GM12878 (cell line): ENCODE data around the gene PHACTR1. TPM values are rescaled to one million over a fixed set of nuclear protein-coding genes. Genes with fewer than 3 reads are reported as not detected.

Experiments
- BHLHE40 ChIP-seq, 2 experiments: fragments of 450-650 bp in 1 of 2; IDR thresholded peaks; 2 replicates each; pipeline ENCODE4 v1.6.1; 2011 to 2017; ENCODE audit warnings: low read depth in 2 of 2, borderline replicate concordance in 1 of 2, improper control_type of control experiment in 1 of 2, low read length in 1 of 2, mild to moderate bottlenecking in 1 of 2
- BMI1 ChIP-seq: fragments of 450-650 bp; IDR thresholded peaks from 2 replicates; pipeline ENCODE4 v1.6.1; 2016; ENCODE audit warnings: mild to moderate bottlenecking, moderate library complexity, borderline replicate concordance
- E4F1 ChIP-seq: fragments of 450-650 bp; IDR thresholded peaks from 2 replicates; pipeline ENCODE4 v1.6.1; 2018; ENCODE audit warnings: borderline replicate concordance, mild to moderate bottlenecking; ENCODE audit not compliant: partially characterized antibody
- HDGF ChIP-seq: fragments of 450-650 bp; IDR thresholded peaks from 2 replicates; pipeline ENCODE4 v1.6.1; 2016; ENCODE audit warnings: antibody characterized with exemption
- IRF4 ChIP-seq: IDR thresholded peaks from 2 replicates; pipeline ENCODE4 v1.6.1; 2011; ENCODE audit warnings: low read depth, low read length
- NFYB ChIP-seq: IDR thresholded peaks from 2 replicates; pipeline ENCODE4 v1.6.1; 2011; ENCODE audit warnings: low read depth, mild to moderate bottlenecking, low read length, improper control_type of control experiment, moderate library complexity; ENCODE audit not compliant: insufficient read depth
- NR2C1 ChIP-seq: fragments of 450-650 bp; IDR thresholded peaks from 2 replicates; pipeline ENCODE4 v1.6.1; 2017; ENCODE audit warnings: antibody characterized with exemption, mild to moderate bottlenecking, moderate library complexity
- RCOR1 ChIP-seq: conservative IDR thresholded peaks from 2 replicates; pipeline ENCODE4 v1.6.1; 2012; ENCODE audit warnings: low read depth, low read length, improper control_type of control experiment
- SMC3 ChIP-seq: IDR thresholded peaks from 2 replicates; pipeline ENCODE4 v1.6.1; 2011; ENCODE audit warnings: low read length, improper control_type of control experiment, borderline replicate concordance
- SP1 ChIP-seq: IDR thresholded peaks from one replicate; pipeline ENCODE4 v1.6.1; 2011; ENCODE audit warnings: low read depth, low read length
- TCF7 ChIP-seq: IDR thresholded peaks from 2 replicates; pipeline ENCODE4 v1.6.1; 2014; ENCODE audit warnings: antibody characterized with exemption, borderline replicate concordance
- ZNF687 ChIP-seq: fragments of 450-650 bp; IDR thresholded peaks from 2 replicates; pipeline ENCODE4 v1.6.1; 2017; ENCODE audit warnings: mild to moderate bottlenecking, moderate library complexity
- ZSCAN29 ChIP-seq: fragments of 450-650 bp; IDR thresholded peaks from 2 replicates; pipeline ENCODE4 v1.6.1; 2017; ENCODE audit warnings: mild to moderate bottlenecking, moderate library complexity
- polyA plus RNA-seq, 11 experiments: library from polyadenylated mRNA; depleted of rRNA in 4 of 11; unstranded in 6 of 11; stranded (reverse) in 5 of 11; fragments of >200 nt; fragmentation: Nextera tagmentation in 4 of 11; fragmentation: Illumina TruSeq in 1 of 11; extraction: Ambion mirVana in 4 of 11; extraction: Trizol in 1 of 11; gene quantifications; 1 replicate in 1 of 11; 2 replicates in 10 of 11; pipeline versions ENCODE4 v1.2.1 to v1.2.3, GENCODE V29; 2011 to 2016; ENCODE audit warnings: inconsistent platforms in 2 of 11, missing spikeins in 2 of 11, low read depth in 1 of 11
- total RNA-seq, 4 experiments: library from RNA; depleted of rRNA in 3 of 4; stranded (reverse); fragments of >200 nt in 3 of 4; fragmentation: Illumina TruSeq in 1 of 4; extraction: Trizol in 1 of 4; gene quantifications; 2 replicates each; pipeline versions ENCODE4 v1.2.1 to v1.2.3, GENCODE V29; 2013 to 2021
- TF ChIP-seq, protein P1 (sequence below): IDR thresholded peaks from 2 replicates; pipeline ENCODE4 v1.6.1; 2011; ENCODE audit warnings: low read depth, mild to moderate bottlenecking, low read length, moderate library complexity, borderline replicate concordance; ENCODE audit errors: extremely low read depth
- TF ChIP-seq, protein P2 (sequence below): IDR thresholded peaks from 2 replicates; pipeline ENCODE4 v1.6.1; 2012; ENCODE audit warnings: low read depth, low read length, improper control_type of control experiment
- TF ChIP-seq, protein P3 (sequence below): fragments of 450-650 bp; IDR thresholded peaks from 2 replicates; pipeline ENCODE4 v1.6.1; 2017; ENCODE audit warnings: mild to moderate bottlenecking, moderate library complexity

The PHACTR1 gene
- total and polyA plus RNA-seq, 10 of the 15 experiments (the other 5 are each of a cell fraction or from before 2014, with no cell fraction given): 34.2 to 94.6 (median 62.3) TPM

- TF ChIP-seq, protein P1, sequence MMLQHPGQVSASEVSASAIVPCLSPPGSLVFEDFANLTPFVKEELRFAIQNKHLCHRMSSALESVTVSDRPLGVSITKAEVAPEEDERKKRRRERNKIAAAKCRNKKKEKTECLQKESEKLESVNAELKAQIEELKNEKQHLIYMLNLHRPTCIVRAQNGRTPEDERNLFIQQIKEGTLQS: 0 out of 2 replicates have a peak, but pooled peaks have one; percentile 20
- TF ChIP-seq NR2C1: no peak
- TF ChIP-seq TCF7: peak; percentile 86
- TF ChIP-seq NFYB: no peak
- TF ChIP-seq SMC3: no peak; the same call in 1 of the 2 replicates
- no peak for TF ChIP-seq E4F1
- TF ChIP-seq ZNF687: peak; percentile 65
- peak; percentile 52 to 68; a peak in 2 of 4 replicates for TF ChIP-seq BHLHE40 (IDR thresholded peaks at IDR 0.05; ENCODE audit: borderline replicate concordance in 1 of 2, low read depth in 2 of 2, low read length in 1 of 2)
- TF ChIP-seq SP1: no peak
- no peak for TF ChIP-seq ZSCAN29
- TF ChIP-seq, protein P2, sequence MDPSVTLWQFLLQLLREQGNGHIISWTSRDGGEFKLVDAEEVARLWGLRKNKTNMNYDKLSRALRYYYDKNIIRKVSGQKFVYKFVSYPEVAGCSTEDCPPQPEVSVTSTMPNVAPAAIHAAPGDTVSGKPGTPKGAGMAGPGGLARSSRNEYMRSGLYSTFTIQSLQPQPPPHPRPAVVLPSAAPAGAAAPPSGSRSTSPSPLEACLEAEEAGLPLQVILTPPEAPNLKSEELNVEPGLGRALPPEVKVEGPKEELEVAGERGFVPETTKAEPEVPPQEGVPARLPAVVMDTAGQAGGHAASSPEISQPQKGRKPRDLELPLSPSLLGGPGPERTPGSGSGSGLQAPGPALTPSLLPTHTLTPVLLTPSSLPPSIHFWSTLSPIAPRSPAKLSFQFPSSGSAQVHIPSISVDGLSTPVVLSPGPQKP: no peak
- TF ChIP-seq HDGF: peak; percentile 11; the same call in 1 of the 2 replicates
- TF ChIP-seq, protein P3, sequence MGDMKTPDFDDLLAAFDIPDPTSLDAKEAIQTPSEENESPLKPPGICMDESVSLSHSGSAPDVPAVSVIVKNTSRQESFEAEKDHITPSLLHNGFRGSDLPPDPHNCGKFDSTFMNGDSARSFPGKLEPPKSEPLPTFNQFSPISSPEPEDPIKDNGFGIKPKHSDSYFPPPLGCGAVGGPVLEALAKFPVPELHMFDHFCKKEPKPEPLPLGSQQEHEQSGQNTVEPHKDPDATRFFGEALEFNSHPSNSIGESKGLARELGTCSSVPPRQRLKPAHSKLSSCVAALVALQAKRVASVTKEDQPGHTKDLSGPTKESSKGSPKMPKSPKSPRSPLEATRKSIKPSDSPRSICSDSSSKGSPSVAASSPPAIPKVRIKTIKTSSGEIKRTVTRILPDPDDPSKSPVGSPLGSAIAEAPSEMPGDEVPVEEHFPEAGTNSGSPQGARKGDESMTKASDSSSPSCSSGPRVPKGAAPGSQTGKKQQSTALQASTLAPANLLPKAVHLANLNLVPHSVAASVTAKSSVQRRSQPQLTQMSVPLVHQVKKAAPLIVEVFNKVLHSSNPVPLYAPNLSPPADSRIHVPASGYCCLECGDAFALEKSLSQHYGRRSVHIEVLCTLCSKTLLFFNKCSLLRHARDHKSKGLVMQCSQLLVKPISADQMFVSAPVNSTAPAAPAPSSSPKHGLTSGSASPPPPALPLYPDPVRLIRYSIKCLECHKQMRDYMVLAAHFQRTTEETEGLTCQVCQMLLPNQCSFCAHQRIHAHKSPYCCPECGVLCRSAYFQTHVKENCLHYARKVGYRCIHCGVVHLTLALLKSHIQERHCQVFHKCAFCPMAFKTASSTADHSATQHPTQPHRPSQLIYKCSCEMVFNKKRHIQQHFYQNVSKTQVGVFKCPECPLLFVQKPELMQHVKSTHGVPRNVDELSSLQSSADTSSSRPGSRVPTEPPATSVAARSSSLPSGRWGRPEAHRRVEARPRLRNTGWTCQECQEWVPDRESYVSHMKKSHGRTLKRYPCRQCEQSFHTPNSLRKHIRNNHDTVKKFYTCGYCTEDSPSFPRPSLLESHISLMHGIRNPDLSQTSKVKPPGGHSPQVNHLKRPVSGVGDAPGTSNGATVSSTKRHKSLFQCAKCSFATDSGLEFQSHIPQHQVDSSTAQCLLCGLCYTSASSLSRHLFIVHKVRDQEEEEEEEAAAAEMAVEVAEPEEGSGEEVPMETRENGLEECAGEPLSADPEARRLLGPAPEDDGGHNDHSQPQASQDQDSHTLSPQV: no peak
- TF ChIP-seq BMI1: no peak
- no peak for TF ChIP-seq RCOR1
- peak; percentile 92 for TF ChIP-seq IRF4
Observed at GRCh38 chr6:13302751-13303667, 586.4 kb downstream of the PHACTR1 start (continued).
